ENCODE data around the gene ZNF398. TPM values are rescaled to one million over a fixed set of nuclear protein-coding genes. Genes with fewer than 3 reads are reported as not detected.

ZNF398 gene
- total RNA-seq, 2 donors from 2014 or later = 8.2 to 16.2 TPM

GRCh38 chr7:149181450-149181790, 34.2 kb downstream of the ZNF398 start:
- peaks cover 0 to 10% of the 10 kb centered on the region in 2 donors for H3K4me1 ChIP-seq
- no peak overlapping the region for H3K4me3 ChIP-seq
- no peaks in the 10 kb centered on the region for H3K9me3 ChIP-seq
- peaks cover 42% of the 10 kb centered on the region for H3K36me3 ChIP-seq
- no peak for TF ChIP-seq CTCF (IDR thresholded peaks at IDR 0.05)
- no peak for DNase-seq (ENCODE audit: low spot score)
- H3K27me3 ChIP-seq = no peaks in the 10 kb centered on the region
- no peak overlapping the region for H3K27ac ChIP-seq

DNA sequence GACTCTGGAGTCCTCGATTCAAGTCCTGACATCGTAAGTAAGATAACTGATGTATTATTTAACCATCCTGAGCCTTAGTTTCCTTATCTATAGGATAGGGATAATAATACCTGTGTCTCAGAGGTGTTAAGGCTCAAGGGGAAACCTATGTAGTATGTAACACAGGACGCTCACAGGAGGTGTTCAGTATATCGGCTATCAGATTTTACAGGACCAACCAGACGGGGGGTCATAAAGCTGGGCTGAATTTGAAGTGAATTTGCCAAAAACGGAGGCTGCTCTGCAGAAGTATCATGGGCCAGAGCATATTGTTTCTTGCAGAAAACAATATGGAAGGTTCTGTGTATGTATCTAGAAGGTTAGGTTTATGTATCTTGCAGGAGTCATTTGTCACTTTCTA, 37.0 kb downstream of the ZNF398 start:
- DNase-seq (ENCODE audit: low spot score) = no peak
- Histone ChIP-seq H3K27me3 (no peaks in the 10 kb centered on the region), H3K9me3 (no peaks in the 10 kb centered on the region), H3K4me3 (no peak overlapping the region), H3K27ac (no peak overlapping the region), H3K4me1 (peaks cover 0 to 10% of the 10 kb centered on the region in 2 donors), H3K36me3 (peaks cover 13% of the 10 kb centered on the region)
- no peak for TF ChIP-seq CTCF (IDR thresholded peaks at IDR 0.05)

DNA sequence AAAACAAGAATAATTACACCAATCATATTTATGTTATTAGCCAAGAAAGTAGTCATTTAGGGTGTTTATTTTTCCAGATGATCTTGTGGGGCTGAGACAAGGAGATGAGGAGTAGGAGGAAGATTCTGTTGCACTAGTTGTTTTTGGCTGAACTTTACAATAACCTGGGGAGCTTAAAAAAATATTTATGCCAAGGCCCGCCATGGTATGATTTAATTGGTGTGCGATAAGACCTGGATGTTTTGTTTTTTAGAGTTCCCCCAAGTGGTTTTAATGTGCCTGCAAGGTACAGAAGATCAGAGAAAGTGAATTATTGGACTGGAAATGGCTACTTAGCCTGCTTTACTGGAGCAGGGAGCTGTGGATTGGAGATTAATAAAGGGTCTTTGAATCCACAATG, 41.0 kb downstream of the ZNF398 start:
- no peaks in the 10 kb centered on the region for H3K4me1 ChIP-seq
- H3K9me3 ChIP-seq = no peaks in the 10 kb centered on the region
- H3K27ac ChIP-seq = no peak overlapping the region
- no peaks in the 10 kb centered on the region for H3K36me3 ChIP-seq
- H3K4me3 ChIP-seq = no peak overlapping the region
- no peak for DNase-seq (ENCODE audit: low spot score)
- no peaks in the 10 kb centered on the region for H3K27me3 ChIP-seq
- no peak for TF ChIP-seq CTCF (IDR thresholded peaks at IDR 0.05)

DNA sequence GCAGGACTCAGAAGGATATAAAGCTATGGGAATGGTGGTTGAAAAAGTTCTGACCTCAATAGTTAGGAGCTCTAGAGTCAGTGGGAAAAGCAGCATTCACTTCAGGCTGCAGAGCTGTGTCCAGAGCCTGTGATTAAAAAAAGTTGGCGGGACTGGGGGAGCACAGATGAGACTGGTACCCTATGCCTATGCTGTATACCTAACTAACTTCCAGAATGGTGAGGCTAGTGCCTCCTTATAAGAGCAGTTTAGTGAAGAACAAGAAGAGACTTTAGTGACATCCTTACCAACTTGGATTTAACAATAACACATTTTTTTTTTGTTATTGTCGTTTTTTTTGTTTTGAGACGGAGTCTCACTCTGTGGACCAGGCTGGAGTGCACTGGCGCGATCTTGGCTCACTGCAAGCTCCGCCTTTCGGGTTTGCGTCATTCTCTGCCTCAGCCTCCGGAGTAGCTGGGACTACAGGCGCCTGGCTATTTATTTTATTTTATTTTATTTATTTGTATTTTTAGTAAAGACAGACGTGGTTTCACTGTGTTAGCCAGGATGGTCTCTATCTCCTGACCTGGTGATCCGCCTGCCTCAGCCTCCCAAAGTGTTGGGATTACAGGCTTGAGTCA, 41.5 kb downstream of the ZNF398 start:
- H3K36me3 ChIP-seq = no peaks in the 10 kb centered on the region
- H3K27me3 ChIP-seq = no peaks in the 10 kb centered on the region
- no peak overlapping the region for H3K4me3 ChIP-seq
- no peak overlapping the region for H3K27ac ChIP-seq
- no peak for DNase-seq (ENCODE audit: low spot score)
- TF ChIP-seq CTCF (IDR thresholded peaks at IDR 0.05) = no peak
- H3K9me3 ChIP-seq = no peaks in the 10 kb centered on the region
- no peaks in the 10 kb centered on the region for H3K4me1 ChIP-seq

GRCh38 chr7:149191851-149192250, 44.6 kb downstream of the ZNF398 start:
- H3K27ac ChIP-seq = no peak overlapping the region

More at GRCh38 chr7:149191851-149192250, 44.6 kb downstream of the ZNF398 start:
- no peak for TF ChIP-seq CTCF (IDR thresholded peaks at IDR 0.05)
- Histone ChIP-seq H3K27me3 (no peaks in the 10 kb centered on the region), H3K36me3 (no peaks in the 10 kb centered on the region), H3K9me3 (no peaks in the 10 kb centered on the region), H3K4me3 (no peak overlapping the region), H3K4me1 (peaks cover 0 to 15% of the 10 kb centered on the region in 2 donors)
- DNase-seq (ENCODE audit: low spot score) = no peak

Measured in right atrium auricular region (tissue), 2 donors.